Stimulated activated CD4-positive, alpha-beta T cell treated with anti-CD3 and anti-CD28 coated beads, Interleukin-4, amount 100 ng/mL, for 4 hours (primary cell): ENCODE measurements around the gene ASXL2.

ENCODE experiments used
- DNase-seq, 2 experiments: peaks; one replicate each; pipeline ENCODE4 v3.0.0-alpha.2; 2020

The ASXL2 gene

DNA sequence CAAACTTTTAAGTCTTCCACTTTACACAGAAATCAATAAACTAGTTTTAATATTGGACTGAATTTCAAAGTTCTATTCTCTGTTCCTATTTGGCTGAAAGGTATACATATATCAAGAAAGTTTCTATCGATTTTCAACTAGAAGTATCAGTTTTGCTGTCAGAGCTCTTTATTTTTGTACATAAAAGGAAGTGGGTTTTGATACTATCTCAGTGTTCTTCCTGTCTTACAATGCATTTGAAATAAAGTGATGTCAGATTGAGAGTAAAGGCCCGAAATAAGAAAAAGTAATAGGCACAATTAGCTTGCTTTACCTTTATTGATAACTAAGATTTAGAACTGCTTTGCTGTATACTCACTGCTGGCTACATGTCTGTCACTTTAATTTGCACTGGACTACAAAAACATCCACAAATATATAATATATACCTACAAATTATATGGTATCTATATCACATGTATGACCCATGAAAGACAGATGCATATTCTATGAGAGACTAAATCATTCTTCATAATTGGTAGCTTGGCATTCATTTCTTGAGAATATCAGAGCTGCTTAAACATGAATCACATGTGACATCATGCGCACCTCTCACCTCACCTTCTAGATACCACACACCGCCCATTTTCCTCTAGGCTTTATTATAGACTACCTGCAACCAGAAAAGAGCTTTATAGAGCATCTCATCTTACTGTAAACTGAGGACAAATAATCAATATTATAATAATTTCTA is 83.6 kb downstream of the ASXL2 start:
- DNase-seq: no peak

DNA sequence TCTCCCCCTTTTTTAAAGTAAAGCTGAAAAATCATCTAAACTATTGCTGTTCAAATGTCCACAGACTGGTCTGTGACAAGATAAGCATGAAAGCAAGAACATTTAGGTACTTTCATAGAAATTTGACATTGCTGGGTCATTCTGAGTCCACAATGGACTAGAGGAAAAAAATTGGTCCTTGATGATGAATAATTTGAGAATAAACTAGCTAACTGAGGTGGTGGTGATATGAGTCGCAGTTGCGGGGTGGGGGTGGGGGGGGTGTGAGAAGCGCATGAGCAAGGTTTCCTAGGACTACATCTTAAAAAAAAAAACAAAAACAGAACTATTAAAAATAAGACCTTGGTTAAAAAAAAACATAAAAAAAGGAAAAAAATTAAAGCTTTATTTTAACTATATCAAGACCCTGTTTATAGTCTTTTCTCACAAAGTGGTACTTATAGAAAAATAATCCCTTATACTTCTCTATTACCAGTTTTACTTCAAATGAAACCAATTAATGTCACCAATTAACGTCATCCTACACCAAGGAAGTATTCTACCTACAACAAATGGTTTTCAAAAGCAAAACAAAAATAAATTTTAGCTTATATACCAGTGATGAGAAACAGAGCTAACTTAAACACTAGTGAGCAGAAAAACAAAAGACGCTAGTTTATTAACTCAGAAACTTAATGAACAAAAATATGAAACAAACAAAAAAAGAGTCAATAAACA is 88.1 kb downstream of the ASXL2 start:
- DNase-seq: no peak

GRCh38 chr2:25788457-25788856 is 89.8 kb downstream of the ASXL2 start:
- DNase-seq: no peak

GRCh38 chr2:25787020-25787419 is 91.3 kb downstream of the ASXL2 start:
- DNase-seq: no peak

GRCh38 chr2:25784404-25784803 is 93.9 kb downstream of the ASXL2 start:
- DNase-seq: no peak

DNA sequence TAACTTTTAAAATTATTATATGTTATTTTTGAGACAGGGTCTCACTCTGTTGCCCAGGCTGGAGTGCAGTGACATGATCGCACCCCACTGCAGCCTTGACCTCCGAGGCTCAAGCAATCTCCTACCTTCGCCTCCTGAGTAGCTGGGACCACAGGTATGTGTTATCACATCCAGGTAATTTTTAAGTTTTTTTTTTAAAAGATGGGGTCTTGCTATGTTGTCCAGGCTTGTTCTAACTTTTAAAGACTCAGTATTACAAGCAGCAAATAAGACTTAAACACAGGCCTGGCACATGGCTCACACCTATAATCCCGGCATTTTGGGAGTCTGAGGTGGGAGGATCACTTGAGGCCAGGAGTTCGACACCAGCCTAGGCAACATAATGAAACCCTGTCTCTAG is 101.2 kb downstream of the ASXL2 start:
- no peak for DNase-seq

DNA sequence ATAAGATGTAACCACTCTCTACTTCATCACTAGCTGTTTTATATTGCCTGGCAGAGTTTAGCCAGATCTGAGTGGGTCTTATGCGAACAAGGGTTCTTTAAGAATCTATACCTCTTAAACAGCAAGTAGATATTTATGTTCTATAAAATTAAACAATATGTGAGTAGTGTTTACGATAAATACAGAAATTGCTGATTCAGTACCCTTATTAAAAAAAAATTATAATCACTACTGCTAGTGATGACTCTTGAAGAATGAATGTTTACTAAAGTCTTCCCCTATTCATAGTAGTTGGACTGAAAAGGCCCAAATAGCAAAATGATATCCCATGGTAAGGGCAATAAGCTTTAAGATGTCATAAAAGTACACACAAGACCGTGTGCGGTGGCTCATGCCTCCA is 106.2 kb downstream of the ASXL2 start:
- no peak for DNase-seq

DNA sequence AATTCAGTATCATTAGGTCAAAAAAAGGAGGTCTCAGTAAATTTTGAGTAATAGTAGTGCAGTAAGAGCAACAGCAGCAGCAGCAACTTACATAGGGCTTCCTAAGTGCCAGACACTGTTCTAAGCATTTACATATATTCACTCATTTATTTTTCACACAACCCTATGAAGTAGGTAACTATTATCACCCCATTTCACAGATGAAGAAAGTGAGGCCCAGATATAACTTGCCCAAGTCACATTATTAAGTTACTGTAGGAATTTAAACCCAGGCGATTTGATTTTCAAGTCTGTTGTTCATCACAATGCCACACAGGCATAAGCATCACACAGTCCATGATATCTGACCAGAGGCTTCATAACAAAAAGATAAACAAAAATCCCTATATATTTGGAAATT is 114.7 kb downstream of the ASXL2 start:
- no peak for DNase-seq

DNA sequence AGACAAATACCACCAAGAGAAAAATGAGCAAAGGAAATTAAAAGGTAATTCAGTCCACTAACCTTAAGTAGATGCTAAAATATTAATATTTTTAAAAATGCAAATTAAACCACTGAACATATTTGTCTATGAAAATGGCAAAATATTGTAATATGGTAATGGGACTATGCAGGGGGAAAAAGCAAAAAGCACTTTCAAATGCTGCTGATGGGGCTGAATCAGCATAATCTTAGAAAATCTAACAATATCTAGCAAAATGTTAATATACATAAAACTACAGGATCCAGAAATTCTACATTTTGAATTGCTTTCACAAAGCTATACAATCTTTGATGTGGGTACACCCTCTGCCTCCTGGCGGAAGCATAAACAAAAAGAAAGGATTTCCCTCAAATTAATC is 118.0 kb downstream of the ASXL2 start:
- DNase-seq: no peak

DNA sequence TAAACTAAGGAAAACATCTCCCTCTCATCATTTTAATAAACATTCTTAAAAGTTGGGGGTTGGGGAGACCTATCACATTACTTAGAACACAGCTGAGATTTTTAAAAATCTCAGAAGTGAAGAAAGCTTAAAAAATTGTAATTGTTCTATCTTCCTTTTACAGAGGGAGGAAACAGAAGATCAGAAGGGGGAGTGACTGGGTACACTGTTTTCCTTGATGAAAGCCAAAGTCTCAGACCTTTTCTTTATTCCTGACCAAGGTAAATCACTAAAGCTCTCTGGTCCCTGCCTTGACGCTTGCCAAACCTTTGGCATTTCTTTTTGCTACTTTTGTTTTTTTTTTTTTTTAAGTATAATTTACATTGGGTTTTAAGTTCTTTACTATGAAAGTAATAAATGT is 119.9 kb downstream of the ASXL2 start:
- no peak for DNase-seq

DNA sequence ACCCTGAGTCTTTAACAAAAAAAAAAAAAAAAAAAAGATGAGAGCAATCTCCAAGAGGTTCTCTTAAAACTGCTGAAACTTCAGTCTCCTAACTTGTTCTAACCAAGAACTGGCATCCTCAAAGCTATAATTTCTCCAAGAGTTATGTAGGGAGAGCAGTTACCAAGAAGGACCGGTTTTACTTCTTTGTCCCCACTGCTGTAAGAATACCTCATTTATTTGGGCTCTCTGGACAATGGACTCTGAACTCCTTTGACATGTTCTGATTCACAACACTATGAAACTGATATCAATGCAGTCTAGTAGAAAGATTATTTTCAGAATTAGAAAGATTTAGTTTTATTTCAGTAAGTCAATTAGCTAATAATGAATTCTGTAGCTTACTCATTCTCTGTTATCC is 120.4 kb downstream of the ASXL2 start:
- DNase-seq: no peak

GRCh38 chr2:25756536-25756935 is 121.8 kb downstream of the ASXL2 start:
- DNase-seq: no peak

- no peak for DNase-seq
Measured at GRCh38 chr2:25749676-25750075, 128.6 kb downstream of the ASXL2 start.

GRCh38 chr2:25744055-25744454 is 134.2 kb downstream of the ASXL2 start:
- no peak for DNase-seq

DNA sequence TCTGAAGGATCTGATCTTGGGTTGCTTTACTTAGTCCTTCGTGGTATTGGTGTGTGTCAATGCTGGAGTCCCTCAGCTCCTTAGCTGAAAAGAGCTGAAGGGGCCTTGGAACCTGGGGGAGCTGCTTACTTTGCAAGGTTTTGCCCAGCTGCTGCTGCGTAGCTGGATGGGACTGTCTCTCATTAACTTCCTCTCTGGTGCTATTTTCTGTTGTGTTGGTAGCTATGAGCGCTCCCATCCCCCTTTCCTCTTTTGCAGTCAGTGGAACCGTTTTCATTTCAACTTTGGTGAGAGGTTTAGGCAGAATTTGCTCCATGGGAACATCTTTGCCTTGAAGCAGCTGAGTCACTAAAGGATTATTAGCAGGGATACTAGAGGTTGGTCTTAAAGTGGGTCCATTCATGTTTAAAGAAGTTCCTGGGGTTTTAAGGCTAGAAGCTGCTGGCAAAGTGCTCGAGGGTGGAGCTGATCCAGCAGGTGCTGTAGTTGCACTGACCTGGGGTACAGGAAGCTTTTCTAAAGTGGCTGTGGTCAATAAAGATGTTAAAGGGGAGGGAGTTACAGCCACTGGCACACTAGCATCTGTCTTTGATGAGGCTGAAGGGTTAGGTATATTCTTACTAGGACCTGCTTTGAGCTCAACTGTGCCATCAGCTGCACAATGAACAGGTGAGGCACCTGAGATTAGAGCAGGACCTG is 135.0 kb downstream of the ASXL2 start:
- no peak for DNase-seq

- DNase-seq: no peak
Measured at GRCh38 chr2:25742501-25742900, 135.8 kb downstream of the ASXL2 start.

DNA sequence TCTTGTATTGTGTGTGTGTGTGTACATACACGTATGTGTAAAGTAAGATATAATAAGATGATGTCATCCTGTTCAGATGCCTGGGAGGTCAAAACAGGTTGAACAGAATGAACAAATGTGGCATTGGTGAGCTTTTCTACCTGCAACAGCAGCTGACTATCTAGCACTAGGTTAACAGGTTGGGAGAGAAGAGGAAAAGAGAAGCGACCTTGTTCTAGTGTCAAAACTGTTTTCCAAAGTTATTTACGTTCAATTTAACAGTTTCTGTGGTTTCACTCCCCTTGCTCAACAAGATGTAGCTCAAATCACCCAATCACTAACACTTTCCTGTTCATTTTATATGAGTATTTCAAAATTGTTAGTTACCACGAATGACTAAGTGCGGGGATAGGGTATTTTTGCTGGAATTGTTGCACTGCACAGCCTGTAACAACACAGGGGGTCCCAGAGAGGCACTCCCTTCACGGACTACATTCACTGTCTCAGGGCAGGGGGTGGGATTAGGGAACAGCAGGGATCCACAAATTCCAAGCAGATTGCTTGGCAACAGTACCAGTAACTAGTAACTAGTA is 137.4 kb downstream of the ASXL2 start:
- no peak for DNase-seq

DNA sequence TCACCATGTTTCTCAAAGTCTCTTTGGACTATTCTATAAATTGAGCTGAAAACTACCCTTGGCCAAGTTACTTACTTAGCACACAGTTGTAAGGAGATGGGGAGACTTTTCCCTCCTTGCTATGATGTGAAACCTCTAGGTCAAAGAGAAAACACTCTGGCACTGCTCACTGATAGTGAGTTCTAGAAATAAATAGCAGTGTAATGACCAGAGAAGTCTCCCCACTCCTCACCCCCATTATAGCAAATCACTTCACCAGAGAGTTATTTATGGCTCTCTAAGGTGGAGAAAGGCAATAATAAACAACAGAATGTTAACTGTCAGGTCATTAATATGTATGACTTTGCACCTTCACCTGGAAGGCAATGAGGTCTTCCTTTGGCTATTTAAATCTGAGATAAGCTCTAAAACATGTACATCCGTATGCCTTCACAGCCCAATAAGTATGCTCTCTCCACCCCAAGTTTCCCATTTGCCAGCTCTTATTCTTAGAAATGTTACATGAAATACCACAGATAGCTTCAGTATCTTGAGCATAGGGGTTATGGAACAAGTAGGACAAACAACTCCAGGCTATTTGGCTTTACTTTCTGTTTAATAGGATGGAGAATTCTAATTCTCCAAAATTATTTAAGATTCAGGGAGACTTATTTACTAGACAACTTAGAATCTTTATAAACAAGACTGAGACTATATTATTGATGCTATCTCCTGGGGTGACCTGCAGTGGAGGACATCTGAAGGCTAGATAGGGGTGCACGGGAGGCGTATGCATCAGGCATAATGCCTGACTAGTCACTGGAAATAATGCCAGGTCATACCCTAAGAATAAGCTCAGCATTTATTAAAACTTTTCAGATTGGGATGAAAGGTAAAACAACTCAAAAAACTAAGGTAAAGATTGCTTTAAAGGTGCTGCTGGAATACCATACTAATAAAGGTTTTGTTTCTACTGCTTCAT is 139.6 kb downstream of the ASXL2 start:
- DNase-seq: no peak

DNA sequence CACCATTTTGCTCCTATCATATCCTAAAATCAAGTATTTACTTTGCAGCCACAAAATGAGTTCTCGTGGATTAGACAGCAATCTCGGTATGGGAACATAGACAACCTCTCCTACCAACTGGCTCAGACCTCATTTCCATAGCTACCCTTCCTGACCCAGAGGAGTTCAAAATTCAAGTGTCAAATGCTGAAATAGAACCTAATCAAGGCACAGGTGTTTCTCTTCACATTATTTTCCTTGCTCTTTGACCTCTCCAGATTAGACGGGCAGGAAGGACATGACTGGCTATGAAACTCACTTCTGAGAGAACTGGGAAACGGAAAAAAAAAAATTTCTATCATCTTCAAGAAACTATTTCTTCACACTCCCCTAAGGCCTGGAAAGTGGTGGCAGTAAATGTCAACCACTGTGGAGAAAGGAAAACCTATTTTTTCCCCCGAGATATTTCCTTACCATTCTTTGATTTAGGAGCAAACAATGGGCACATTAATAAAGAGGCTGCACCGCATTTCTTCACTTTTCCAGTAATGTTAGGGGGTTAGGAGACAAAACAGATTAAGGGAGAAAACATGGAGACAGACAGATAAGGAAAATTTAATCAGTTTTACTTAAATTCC is 141.3 kb downstream of the ASXL2 start:
- DNase-seq: no peak

- no peak for DNase-seq
Measured at GRCh38 chr2:25735835-25736234, 142.5 kb downstream of the ASXL2 start.

DNA sequence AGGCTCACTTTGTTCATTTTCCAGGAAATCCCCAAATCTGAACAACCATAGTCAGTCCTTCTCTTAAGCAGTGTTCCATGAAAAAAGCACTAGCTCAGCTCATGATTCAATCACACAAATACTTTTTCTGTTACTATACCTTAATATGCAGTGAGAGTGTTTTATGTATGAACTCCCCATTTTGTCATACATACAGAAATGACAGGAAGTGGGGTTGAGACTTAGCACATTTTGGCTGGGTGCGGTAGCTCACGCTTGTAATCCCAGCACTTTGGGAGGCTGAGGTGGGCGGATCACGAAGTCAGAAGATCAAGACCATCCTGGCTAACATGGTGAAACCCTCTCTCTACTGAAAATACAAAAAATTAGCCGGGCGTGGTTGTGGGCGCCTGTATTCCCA is 149.7 kb downstream of the ASXL2 start:
- no peak for DNase-seq

DNA sequence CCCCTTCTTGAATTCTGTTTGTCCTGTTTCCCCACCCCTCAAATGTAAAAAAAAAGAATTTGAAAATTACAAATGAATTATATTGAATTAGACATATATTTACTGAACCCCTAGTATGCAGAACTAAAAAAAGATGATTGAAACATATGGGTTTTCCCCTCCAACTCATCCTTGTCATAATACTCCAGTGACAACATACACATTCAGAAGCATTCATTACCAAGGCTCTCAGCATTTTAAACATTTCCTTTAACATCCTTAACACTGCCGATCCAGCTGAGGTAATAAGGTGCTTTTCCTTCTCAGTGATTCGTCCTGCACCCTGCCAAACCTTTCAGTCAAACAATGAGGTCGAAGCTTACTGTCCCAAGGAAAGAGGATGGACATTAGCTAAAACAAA is 151.8 kb downstream of the ASXL2 start:
- DNase-seq: no peak
